Inflammatory macrophage treated with lipopolysaccharide for 1 hour (primary cell): ENCODE results near the gene GUCY2C.

Experiments
- DNase-seq, 2 donors: peaks; one replicate each; pipeline ENCODE4 v3.0.0-alpha.2; 2020 to 2022

GUCY2C gene

GRCh38 chr12:14567351-14568162 lies 128.8 kb downstream of the GUCY2C start, which contains the start of gene PLBD1:
TSS of gene PLBD1 (minus strand) at chr12:14567883. CDS start at chr12:14567696, 187 bp downstream.
- peak; percentile 73 to 85 for DNase-seq

DNA sequence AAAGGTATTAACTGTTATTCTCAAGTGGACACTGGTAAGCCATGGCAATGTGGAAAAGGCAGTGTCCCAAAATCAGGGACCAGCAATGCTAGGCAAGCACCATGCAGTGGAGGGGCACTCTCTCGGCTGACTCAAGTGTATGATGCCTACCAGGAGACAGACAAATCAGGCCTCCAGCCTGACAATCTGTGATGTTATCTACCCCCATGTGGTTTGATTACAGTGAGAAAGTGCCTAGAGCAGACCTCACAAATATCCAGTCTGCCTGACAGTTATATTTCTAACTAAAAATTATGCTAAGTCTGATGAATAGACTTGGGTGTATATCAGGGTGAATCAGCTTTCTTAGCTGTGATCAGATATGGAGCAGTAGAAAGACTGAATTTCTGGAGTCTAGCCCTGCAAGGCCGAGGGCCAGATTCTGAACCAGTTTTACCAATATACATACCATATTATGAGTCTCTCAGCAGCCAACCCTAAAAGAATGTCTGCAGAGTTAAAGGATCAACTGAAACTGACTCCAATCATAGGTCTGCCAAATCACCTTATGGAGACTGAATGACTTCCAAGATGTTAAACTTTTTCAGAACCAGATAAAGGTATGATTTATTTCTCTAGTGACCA lies 132.0 kb downstream of the GUCY2C start:
- DNase-seq: no peak

DNA sequence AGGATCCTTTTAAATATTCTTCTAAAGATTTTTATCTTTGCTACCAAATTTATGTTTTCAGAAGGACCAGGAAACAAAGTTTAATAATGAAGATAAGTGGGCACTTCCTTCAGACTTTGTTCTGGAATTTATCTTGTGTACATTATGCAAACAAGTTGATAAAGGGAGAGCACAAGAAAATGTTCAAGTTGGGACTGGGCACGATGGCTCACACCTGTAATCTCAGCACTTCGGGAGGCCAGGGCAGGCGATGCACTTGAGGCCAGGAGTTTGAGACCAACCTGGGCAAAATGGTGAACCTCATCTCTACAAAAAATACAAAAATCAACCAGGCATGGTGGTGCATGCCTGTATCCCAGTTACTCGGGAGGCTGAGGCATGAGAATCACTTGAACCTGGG lies 133.4 kb downstream of the GUCY2C start:
- DNase-seq: no peak
